HG02571 (cell line): ENCODE results near the gene LAMA2.

Experiments used
- ATAC-seq: cut with Tn5 transposase; IDR thresholded peaks from one replicate; pipeline ENCODE4 v1.9.1; 2021; ENCODE audit warnings: mild to moderate bottlenecking, moderate library complexity; ENCODE audit not compliant: unreplicated experiment

Gene LAMA2

GRCh38 chr6:129206821-129207220 lies 323.9 kb downstream of the LAMA2 start:
- no peak for ATAC-seq

- ATAC-seq, result no peak
Measured at GRCh38 chr6:129207832-129208231, 324.9 kb downstream of the LAMA2 start.

GRCh38 chr6:129208415-129209034 lies 325.6 kb downstream of the LAMA2 start:
- no peak for ATAC-seq

- ATAC-seq, result no peak
Measured at GRCh38 chr6:129209355-129209754, 326.4 kb downstream of the LAMA2 start.

GRCh38 chr6:129210684-129211083 lies 327.7 kb downstream of the LAMA2 start:
- no peak for ATAC-seq

GRCh38 chr6:129211626-129212025 lies 328.7 kb downstream of the LAMA2 start:
- no peak for ATAC-seq

- no peak for ATAC-seq
Measured at GRCh38 chr6:129212081-129212480, 329.1 kb downstream of the LAMA2 start.

- ATAC-seq, result no peak
Measured at GRCh38 chr6:129215246-129215645, 332.3 kb downstream of the LAMA2 start.

- ATAC-seq, result no peak
Measured at GRCh38 chr6:129215916-129216520, 333.1 kb downstream of the LAMA2 start.

- ATAC-seq, result no peak
Measured at GRCh38 chr6:129217701-129218100, 334.8 kb downstream of the LAMA2 start.

- ATAC-seq, result peak; percentile 51
Measured at GRCh38 chr6:129233458-129234134, 350.7 kb downstream of the LAMA2 start.

- ATAC-seq, result no peak
Measured at GRCh38 chr6:129235167-129236000, 352.4 kb downstream of the LAMA2 start.

- ATAC-seq, result peak; percentile 74
Measured at GRCh38 chr6:129236001-129236517, 353.1 kb downstream of the LAMA2 start.

GRCh38 chr6:129238991-129239390 lies 356.1 kb downstream of the LAMA2 start:
- ATAC-seq, result no peak

GRCh38 chr6:129239825-129240491 lies 357.0 kb downstream of the LAMA2 start:
- ATAC-seq, result no peak

- ATAC-seq, result no peak
Measured at GRCh38 chr6:129240492-129240853, 357.5 kb downstream of the LAMA2 start.

GRCh38 chr6:129242546-129242945 lies 359.6 kb downstream of the LAMA2 start:
- ATAC-seq, result no peak

- no peak for ATAC-seq
Measured at GRCh38 chr6:129243377-129243776, 360.4 kb downstream of the LAMA2 start.

- ATAC-seq, result no peak
Measured at GRCh38 chr6:129248946-129249345, 366.0 kb downstream of the LAMA2 start.

- ATAC-seq, result peak; percentile 93
Measured at GRCh38 chr6:129251669-129252376, 368.9 kb downstream of the LAMA2 start.
